HepG2 (cell line): Measurements from ENCODE around the gene MCF2L. TPM values are rescaled to one million over a fixed set of nuclear protein-coding genes. Genes with fewer than 3 reads are reported as not detected.

Source experiments
- DNMT3B ChIP-seq: conservative IDR thresholded peaks from 2 replicates; pipeline ENCODE4 v1.6.1; 2016; ENCODE audit warnings: missing biosample characterization, control low read depth
- FLYWCH1 ChIP-seq: sonication (generic); formaldehyde crosslinking; IDR thresholded peaks from 2 replicates; pipeline ENCODE4 v1.8.1; 2023; ENCODE audit warnings: mild to moderate bottlenecking, missing genetic modification reagents
- FOXP1 ChIP-seq, 2 experiments: fragments of 450-650 bp in 1 of 2; IDR thresholded peaks; 2 replicates each; pipeline ENCODE4 v1.6.1; 2017 to 2018; ENCODE audit warnings: antibody characterized with exemption in 1 of 2
- HDAC1 ChIP-seq: sonication (generic); formaldehyde crosslinking; IDR thresholded peaks from 2 replicates; pipeline ENCODE4 v1.5.1; 2020; ENCODE audit warnings: mild to moderate bottlenecking, missing genetic modification reagents
- KAT8 ChIP-seq: IDR thresholded peaks from 2 replicates; pipeline ENCODE4 v1.6.1; 2016; ENCODE audit warnings: missing genetic modification reagents, missing compliant biosample characterization
- NFKBIZ ChIP-seq: IDR thresholded peaks from 2 replicates; pipeline ENCODE4 v1.6.1; 2018; ENCODE audit warnings: missing genetic modification reagents, missing compliant biosample characterization
- PRDM10 ChIP-seq: sonication (generic); formaldehyde crosslinking; IDR thresholded peaks from 2 replicates; pipeline ENCODE4 v1.4.0; 2020; ENCODE audit warnings: low read depth, missing genetic modification reagents
- RERE ChIP-seq: IDR thresholded peaks from 2 replicates; pipeline ENCODE4 v1.6.1; 2016; ENCODE audit warnings: low read depth, missing genetic modification reagents, missing compliant biosample characterization
- SMAD1 ChIP-seq: sonication (generic); formaldehyde crosslinking; IDR thresholded peaks from 2 replicates; pipeline ENCODE4 v1.4.0; 2020; ENCODE audit warnings: missing genetic modification reagents, low read depth, mild to moderate bottlenecking, borderline replicate concordance
- XRCC5 ChIP-seq: fragments of 200-400 bp; formaldehyde crosslinking; optimal IDR thresholded peaks from 2 replicates; pipeline ENCODE3; 2017; ENCODE audit warnings: mild to moderate bottlenecking, low read length
- ZBTB34 ChIP-seq: sonication (generic); formaldehyde crosslinking; IDR thresholded peaks from 2 replicates; pipeline ENCODE4 v1.8.0; 2022; ENCODE audit warnings: mild to moderate bottlenecking, missing genetic modification reagents
- ZNF121 ChIP-seq: sonication (generic); formaldehyde crosslinking; IDR thresholded peaks from 2 replicates; pipeline ENCODE4 v1.5.0; 2020; ENCODE audit warnings: mild to moderate bottlenecking, missing genetic modification reagents
- ZNF331 ChIP-seq: sonication (generic); formaldehyde crosslinking; IDR thresholded peaks from 2 replicates; pipeline ENCODE4 v1.4.0; 2020; ENCODE audit warnings: missing genetic modification reagents
- ZNF335 ChIP-seq: sonication (generic); formaldehyde crosslinking; IDR thresholded peaks from 2 replicates; pipeline ENCODE4 v1.4.0; 2020; ENCODE audit warnings: missing genetic modification reagents
- ZNF557 ChIP-seq: sonication (generic); formaldehyde crosslinking; IDR thresholded peaks from 2 replicates; pipeline ENCODE4 v1.4.0; 2020; ENCODE audit warnings: missing genetic modification reagents
- ZUFSP ChIP-seq: sonication (generic); formaldehyde crosslinking; IDR thresholded peaks from 2 replicates; pipeline ENCODE4 v1.9.0; 2021; ENCODE audit warnings: missing genetic modification reagents, mild to moderate bottlenecking, borderline replicate concordance
- ZZZ3 ChIP-seq: sonication (generic); formaldehyde crosslinking; IDR thresholded peaks from 2 replicates; pipeline ENCODE4 v1.4.0; 2020; ENCODE audit warnings: missing genetic modification reagents, mild to moderate bottlenecking, borderline replicate concordance
- polyA plus RNA-seq, 8 experiments: library from polyadenylated mRNA; depleted of rRNA in 3 of 8; stranded (reverse) in 7 of 8; unstranded in 1 of 8; fragments of >200 nt; fragmentation: Illumina TruSeq in 4 of 8; extraction: Trizol in 4 of 8; gene quantifications; 2 replicates each; pipeline versions ENCODE4 v1.2.1 to v1.2.3, GENCODE V29; 2011 to 2016; ENCODE audit warnings: low read depth in 4 of 8, missing spikeins in 1 of 8, mixed read lengths in 1 of 8; ENCODE audit not compliant: insufficient read depth in 1 of 8
- total RNA-seq, 5 experiments: library from RNA; depleted of rRNA; stranded (reverse); fragments of >200 nt; fragmentation: Illumina TruSeq; extraction: Trizol; gene quantifications; 2 replicates each; pipeline ENCODE4 v1.2.3, GENCODE V29; 2016; ENCODE audit warnings: low read depth in 1 of 5

Gene MCF2L
- total and polyA plus RNA-seq, 2 of the 13 experiments (the other 11 are each of a cell fraction or from before 2014, with no cell fraction given) = 19.4 to 28.4 TPM

- TF ChIP-seq RERE (no peak), SMAD1 (CRISPR knock-in tag) (peak; percentile 69; the same call in 1 of the 2 replicates), NFKBIZ (0 out of 2 replicates have a peak, but pooled peaks have one; percentile 41), HDAC1 (0 out of 2 replicates have a peak, but pooled peaks have one; percentile 34), ZZZ3 (CRISPR knock-in tag) (0 out of 2 replicates have a peak, but pooled peaks have one; percentile 31), ZNF335 (CRISPR knock-in tag) (no peak), XRCC5 (peak; percentile 26), KAT8 (CRISPR knock-in tag) (peak; percentile 51; the same call in 1 of the 2 replicates), PRDM10 (CRISPR knock-in tag) (peak; percentile 97), DNMT3B (no peak), FOXP1 (IDR thresholded peaks at IDR 0.05) (no peak), FOXP1 (CRISPR knock-in tag; IDR thresholded peaks at IDR 0.05) (peak; percentile 84), ZUFSP (CRISPR knock-in tag) (no peak), ZNF331 (CRISPR knock-in tag) (no peak; the same call in 1 of the 2 replicates), ZNF557 (CRISPR knock-in tag) (no peak), ZNF121 (CRISPR knock-in tag) (no peak), ZBTB34 (CRISPR knock-in tag) (peak; percentile 80), FLYWCH1 (CRISPR knock-in tag) (no peak)
Measured at GRCh38 chr13:112952759-112953551, 16.1 kb upstream of the MCF2L start (continued).
